Right ventricle myocardium inferior (tissue), 1 donor: ENCODE results near the gene TUBB2A. TPM values are rescaled to one million over a fixed set of nuclear protein-coding genes. Genes with fewer than 3 reads are reported as not detected.
"Not testable (repeated sequence)": the region's sequence is repeated elsewhere in the genome, so short reads cannot be mapped to it uniquely, and the experiment has no call there.

ENCODE experiments used
- ATAC-seq: fragments of 200-7000 bp; cut with Tn5 transposase; one replicate; pipeline ENCODE4 v1.9.1; 2020; ENCODE audit warnings: mild to moderate bottlenecking, moderate library complexity
- DNase-seq: peaks from one replicate; pipeline ENCODE4 v3.0.0; 2021; ENCODE audit errors: missing footprints
- intact Hi-C: fragments of 100-400 bp; cut with DNase I; formaldehyde crosslinking; loops from one replicate; pipeline ENCODE4 v1.11.0; 2022
- total RNA-seq: library from RNA; stranded (reverse); fragmentation: NEBNext Ultra II Directional; extraction: Animal tissue kit (Norgen Biotek cat#: 25700); gene quantifications from one replicate; pipeline ENCODE4 v1.2.1, GENCODE V29; 2021
- donor health status: DM: no; HTN: yes; CAD: no; lungs with severe emphysema.

TUBB2A gene
- total RNA-seq, 1 donor from 2014 or later = 25.0 TPM

DNA sequence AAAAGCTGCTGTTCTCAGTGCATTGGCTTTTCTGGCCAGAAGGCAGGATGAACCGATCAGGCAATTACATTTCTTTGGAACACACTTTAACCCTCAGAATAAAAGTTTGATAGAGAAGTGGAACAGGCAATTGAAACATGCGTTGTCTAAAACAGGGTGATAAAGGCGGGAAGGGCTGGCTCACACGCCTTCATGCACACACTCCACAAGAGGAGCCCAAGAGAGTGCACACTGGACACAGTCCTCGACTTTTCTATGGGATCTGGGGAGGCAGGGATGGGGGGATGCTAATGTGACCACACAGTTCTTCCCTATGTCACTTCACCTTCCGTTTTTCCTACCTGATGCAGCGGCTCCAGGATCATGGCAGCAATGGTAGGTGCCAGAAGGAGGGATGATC lies 30.9 kb upstream of the TUBB2A start:
- ATAC-seq (no peak), DNase-seq (no peak)
- intact Hi-C loops = no loop called here

DNA sequence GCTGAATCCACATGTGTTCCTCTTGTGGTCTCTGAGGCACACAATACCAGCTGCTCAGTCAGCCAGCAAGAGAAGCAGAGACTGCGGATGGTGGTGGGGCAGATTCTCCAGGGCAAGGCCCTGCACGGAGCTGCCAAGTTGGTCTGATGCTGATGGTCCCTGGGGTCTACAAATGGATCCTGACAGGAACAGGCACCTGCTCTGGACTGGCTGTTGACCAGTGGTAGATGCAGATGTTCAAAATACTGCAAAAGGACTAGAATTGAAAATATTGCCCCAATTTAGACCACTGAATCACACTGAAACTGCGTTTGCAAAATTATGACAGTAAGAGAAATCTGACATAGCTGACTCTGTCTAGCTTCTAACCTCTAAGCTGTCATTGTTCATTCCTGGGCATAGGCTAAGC lies 29.6 kb upstream of the TUBB2A start:
- intact Hi-C loops = no loop called here
- ATAC-seq (no peak), DNase-seq (no peak)

DNA sequence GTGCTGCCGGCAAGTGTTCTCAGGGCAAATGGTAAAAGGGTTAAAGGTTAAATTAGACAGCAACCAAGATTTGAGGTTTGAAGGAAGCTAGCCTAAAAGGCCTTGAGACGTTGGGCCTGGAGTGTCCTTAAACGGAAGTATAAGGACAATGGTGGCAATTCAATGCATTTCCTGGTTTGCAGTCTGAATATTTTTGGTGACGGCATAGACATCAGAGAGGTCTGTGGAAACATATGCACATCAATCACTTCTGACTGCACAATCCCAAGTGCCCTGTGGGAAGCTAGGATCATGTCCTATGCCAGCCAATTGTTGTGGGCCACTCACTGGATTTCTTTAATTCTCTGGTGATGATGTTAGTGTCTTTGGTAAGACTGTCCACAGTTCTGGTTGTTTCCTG lies 25.7 kb upstream of the TUBB2A start:
- ATAC-seq (no peak), DNase-seq (no peak)
- intact Hi-C loops = no loop called here

DNA sequence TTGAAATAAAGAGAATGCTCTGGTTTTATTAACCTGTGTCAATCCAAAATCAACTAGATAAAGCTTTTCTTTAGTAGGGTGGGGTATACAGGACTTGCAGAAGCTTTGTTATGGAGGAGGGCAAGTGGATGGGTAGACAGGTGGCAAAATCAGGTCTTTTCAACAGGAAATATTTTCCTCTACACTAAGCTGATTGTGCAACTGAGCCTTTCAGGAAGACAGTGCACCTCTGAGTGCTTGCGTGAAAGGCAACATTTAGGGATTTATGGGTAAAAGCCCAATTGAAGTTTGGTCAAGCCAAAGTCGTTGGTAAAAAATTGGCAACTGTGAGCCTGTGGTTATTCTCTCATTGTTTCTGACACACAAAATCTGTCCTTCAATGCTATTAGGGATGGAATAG lies 23.8 kb upstream of the TUBB2A start:
- no peak for DNase-seq
- ATAC-seq = no peak
- intact Hi-C loops = no loop called here

DNA sequence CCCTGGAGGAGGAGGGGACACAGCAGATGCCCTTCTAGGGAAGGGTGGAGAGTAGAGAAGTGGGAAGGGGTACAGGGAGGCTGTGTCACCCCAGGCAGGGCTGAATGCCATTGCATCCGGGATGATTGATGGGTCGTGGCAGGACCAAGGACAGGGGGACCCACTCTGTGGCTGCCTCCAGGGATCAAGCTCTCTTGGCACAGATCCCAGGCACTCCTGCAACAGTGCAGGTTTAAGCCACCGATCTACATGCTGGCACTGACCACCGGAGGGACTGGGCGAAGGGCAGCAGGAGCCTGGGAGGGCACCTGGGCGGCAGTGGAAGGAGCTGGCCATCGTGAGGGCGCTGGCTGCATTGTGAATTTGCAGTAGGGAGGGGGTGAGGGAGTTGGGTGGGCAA lies 22.6 kb upstream of the TUBB2A start:
- not testable (repeated sequence) for DNase-seq, ATAC-seq
- intact Hi-C loops = loop anchor here (1.0 kb wide), 1 partner anchor 24 kb away; no protein-coding TSS in a partner anchor

DNA sequence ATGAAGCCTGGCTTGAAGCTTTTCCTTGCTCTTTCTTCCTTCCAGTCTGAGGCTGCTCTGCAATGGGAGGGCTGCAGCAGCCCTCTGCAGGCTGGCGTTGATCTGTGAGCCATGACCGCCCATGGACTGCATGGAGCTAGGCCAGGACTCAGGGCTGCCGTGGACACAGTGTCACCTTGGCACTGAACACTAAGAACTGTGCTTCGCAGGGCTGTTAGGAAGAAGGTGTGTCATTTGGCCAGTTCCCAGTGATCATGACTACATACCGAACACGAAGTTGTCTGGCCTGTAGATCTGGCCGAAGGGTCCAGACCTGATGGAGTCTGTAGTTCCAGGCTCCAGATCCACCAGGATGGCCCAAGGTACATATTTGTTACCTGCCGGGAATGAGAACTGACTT lies 21.3 kb upstream of the TUBB2A start:
- ATAC-seq = peak; percentile 72
- DNase-seq, intact Hi-C loops: not testable (repeated sequence)

DNA sequence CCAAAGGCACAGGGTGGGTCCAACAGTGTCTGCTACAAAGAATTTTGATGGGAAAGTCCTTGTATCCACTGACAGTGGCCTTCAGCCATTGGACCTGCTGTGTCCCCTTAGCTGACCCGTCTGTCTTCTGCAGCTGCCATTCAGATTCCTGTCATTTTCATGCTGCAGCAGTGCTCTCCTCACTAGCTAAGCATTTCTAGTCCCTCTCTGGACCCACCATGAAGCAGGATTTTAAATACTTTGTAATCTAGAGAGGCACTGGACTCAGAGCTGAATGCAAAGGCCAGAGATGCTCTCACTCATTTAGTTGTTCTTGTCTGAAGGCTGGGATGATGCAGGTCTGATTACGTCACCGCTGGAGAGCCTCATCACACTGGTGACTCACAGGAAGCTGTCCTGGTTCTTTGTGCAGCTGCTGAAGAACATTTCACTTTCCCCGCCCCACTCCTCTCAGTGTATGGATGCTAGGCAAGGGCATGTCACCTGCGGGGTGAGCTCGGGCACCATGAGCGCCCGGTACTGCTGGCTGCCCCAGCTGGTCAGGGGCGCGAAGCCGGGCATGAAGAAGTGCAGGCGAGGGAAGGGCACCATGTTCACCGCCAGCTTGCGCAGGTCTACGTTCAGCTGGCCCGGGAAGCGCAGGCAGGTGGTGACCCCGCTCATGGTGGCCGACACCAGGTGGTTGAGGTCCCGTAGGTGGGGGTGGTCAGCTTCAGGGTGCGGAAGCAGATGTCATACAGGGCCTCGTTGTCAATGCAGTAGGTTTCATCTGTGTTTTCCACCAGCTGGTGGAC lies 19.4 kb upstream of the TUBB2A start:
- intact Hi-C loops = no loop called here
- DNase-seq (no peak), ATAC-seq (peak; percentile 34)

DNA sequence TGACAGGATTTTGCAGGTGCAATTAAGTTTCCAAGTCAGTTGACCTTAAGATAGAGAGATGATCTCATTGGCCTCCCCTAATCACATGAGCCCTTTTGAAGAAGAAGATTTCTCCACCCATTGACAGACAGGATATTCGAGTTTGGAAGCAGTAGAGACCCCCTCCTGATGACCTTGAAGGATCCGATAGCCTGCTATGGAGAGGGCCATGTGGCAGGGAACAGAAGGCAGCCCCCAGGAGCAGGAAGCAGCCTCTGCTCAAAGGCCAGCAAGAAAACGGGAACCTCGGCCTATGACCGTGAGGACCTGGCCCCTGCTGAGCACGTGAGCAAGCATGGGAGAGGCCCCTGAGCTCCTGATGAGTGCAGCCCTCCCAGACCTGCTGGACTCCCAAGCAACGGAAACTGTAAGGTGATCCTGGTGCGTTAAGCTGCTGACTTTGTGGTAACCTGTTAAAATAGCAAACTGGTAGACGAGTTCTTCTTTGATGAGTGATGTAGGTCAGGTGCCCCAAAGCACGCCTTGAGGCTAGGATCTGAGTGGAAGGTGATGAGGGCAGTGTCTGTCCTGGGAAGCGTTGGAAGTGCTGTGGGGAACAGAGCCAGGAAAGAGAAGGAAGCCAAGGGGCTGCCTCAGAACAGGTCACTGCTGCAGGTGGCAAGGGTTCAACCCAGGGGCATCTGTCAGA lies 18.5 kb upstream of the TUBB2A start:
- no peak for DNase-seq
- no peak for ATAC-seq
- intact Hi-C loops = no loop called here

DNA sequence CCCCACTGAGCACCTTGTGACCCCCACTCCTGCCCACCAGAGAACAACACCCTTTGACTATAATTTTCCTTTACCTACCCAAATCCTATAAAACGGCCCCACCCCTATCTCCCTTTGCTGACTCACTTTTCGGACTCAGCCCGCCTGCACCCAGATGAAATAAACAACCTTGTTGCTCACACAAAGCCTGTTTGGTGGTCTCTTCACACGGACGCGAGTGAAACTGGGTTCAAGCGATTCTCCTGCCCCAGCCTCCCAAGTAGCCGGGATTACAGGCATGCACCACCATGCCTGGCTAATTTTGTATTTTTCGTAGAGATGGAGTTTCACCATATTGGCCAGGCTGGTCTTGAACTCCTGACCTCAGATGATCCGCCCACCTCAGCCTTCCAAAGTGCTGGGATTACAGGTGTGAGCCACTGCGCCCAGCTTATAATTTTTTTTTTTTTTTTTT lies 16.3 kb upstream of the TUBB2A start:
- ATAC-seq, intact Hi-C loops, DNase-seq: not testable (repeated sequence)

DNA sequence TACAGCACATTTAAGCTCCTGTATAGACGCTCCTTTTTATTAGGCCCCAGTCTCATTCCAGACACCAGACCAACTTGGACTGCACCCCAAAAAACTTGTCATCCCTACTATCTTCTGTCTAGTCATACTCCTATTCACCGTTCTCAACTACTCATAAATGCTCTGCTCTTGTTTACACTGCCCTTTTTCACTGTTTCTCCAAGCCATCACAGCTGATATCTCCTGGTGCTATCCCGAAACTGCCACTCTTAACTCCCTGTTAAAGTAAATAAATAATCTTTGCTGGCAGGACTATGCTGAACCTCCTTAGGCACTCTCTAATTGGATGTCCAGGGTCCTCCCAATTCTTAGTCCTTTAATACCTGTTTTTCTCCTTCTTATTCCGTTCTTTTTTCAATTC lies 15.4 kb upstream of the TUBB2A start:
- intact Hi-C loops, ATAC-seq, DNase-seq: not testable (repeated sequence)

DNA sequence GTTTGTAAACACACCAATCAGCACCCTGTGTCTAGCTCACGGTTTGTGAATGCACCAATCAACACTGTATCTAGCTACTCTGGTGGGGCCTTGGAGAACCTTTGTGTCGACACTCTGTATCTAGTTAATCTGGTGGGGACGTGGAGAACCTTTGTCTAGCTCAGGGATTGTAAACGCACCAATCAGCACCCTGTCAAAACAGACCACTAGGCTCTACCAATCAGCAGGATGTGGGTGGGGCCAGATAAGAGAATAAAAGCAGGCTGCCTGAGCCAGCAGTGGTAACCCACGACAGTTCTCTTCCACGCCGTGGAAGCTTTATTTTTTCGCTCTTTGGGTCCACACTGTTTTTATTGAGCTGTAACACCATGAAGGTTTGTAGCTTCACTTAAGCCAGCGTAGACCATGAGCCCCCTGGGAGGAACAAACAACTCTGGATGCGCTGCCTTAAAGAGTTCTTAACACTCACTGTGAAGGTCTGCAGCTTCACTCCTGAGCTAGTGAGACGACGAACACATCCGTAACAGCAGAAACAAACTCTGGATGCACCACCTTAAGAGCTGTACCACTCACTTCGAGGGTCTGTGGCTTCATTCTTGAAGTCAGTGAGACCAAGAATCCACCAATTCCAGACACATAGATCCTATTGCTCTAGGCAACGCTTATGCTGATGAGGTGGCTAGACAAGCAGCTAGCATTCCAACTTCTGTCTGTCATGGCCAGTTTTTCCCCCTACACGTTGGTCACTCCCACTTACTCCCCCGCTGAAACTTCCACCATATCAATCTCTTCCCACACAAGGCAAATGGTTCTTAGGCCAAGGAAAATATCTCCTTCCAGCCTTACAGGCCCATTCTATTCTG lies 14.2 kb upstream of the TUBB2A start:
- ATAC-seq, intact Hi-C loops, DNase-seq: not testable (repeated sequence)

DNA sequence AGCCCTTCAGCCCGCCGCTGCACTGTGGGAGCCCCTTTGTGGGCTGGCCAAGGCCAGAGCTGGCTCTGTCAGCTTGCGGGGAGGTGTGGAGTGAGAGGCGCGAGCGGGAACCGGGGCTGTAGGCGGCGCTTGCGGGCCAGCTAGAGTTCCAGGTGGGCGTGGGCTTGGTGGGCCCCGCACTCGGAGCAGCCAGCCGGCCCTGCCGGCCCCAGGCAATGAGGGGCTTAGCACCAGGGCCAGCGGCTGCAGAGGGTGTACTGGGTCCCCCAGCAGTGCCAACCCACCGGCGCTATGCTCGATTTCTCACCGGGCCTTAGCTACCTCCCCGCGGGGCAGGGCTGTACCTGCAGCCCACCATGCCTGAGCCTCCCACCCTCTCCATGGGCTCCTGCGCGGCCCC lies 13.3 kb upstream of the TUBB2A start:
- intact Hi-C loops, DNase-seq, ATAC-seq: not testable (repeated sequence)

DNA sequence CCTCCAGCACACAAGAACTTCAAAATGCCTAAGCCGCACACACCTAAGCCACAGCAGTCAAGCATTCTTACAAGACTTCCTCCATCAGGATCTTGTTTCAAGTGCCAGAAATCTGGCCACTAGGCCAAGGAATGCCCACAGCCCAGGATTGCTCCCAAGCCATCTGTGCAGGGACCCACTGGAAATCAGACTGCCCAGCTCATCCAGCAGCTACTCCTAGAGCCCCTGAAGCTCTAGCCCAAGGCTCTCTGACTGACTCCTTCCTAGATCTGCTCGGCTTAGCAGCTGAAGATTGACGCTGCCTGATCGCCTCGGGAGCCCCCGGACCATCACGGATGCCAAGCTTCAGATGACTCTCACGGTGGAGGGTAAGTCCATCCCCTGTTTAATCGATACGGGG lies 10.7 kb upstream of the TUBB2A start:
- ATAC-seq, intact Hi-C loops, DNase-seq: not testable (repeated sequence)

DNA sequence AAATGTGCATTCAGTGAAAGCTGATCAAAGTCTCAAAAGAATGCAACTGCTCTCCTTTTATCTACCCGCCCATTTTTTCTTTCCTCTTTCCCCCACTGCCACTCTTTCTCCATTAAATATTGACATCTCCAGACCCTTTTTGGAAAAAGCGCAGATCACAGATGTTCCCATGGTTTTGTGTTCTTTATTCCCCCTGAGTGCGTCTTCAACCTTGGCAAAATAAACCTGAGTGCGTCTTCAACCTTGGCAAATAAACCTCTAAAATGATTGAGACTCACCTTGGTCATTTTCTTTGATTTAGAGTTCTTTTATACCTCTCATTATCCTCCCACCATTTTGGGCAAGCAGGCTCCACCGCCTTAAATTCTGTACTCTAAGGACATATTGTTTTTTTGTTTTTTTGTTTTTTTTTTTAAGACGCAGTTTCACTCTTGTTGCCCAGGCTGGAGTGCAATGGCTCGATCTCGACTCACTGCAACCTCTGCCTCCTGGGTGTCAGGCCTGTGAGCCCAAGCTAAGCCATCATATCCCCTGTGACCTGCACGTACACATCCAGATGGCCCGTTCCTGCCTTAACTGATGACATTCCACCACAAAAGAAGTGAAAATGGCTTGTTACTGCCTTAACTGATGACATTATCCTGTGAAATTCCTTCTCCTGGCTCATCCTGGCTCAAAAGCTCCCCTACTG lies 9.3 kb upstream of the TUBB2A start:
- DNase-seq, ATAC-seq, intact Hi-C loops: not testable (repeated sequence)

DNA sequence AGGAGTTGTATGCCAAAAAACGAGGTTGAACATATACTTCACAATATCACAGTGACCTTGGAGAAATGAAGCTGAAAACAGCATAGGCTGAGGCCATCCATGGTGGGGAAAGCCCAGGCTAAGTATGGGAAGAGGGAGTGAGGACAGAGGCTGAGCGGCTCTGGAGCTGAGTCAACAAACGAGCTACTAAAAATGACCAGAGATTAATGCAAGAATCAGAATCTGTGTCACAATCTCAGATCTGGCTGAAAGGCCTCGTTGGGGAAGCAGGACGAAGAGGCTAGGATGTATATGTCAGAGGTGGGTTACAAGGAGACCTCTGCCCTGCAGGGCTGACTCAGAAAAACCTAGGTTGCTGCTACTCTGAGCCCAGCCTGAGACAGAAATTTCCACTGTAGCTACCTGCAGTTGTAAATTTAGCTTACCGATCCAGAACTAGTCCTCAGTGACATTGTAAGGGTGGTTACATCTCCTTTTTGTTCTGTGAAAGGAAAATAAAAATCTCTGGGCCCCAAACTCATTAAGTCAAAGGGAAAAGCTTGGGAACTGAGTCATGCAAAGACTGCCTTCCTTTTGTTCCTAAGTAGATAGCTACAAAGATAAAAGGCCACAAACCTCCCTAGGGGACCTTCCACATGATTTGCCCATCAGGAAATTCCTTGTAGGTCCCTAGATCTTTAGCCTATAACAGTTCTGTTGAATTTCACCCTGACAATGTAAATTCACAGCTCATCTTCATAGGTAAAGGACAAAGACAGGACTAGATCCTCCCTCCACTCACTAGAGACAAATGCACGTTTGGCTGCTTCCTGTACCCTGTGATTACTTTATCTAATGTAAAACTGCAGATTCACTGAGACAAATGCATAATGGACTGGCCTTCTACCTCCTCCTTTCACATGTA lies 8.5 kb upstream of the TUBB2A start:
- ATAC-seq (no peak), DNase-seq (no peak)
- intact Hi-C loops = no loop called here

DNA sequence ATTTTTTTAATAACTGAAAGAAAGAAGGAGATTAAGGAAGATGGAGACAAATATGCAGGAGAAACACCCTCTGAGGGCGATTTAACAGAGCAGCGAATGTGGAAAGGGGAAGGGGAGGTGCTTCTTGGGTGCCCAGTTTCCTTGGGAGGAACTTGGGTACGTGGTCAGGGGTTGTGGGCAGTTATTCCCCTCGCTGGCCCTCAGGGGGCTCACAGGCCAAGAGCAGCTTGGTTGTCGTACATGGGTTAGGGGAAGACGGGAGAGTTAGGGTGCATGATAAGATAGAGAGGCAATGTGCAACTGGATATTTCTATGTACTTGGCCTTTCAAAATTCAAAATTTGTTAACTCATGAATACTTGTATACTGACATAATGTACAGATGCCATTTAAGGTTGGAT lies 7.0 kb upstream of the TUBB2A start:
- intact Hi-C loops = loop anchor here (5.0 kb wide), 2 partner anchors 68 to 93 kb away; partner anchors contain the start of gene PSMG4
- ATAC-seq = no peak

DNA sequence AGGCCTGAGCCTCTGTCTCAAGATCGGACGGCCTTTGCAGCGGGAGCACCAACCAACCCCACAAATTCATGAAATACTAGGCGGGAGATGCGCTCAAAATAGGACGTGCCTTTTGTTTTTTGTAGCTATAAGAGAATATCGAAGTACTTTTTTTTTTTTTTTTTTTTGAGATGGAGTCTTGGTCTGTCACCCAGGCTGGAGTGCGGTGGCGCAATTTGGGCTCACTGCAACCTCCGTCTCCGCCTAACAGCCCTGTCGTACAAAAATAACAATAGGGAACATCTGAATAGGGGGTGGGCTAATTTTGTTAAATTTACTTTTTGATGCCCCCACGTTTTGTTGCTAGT lies 5.9 kb upstream of the TUBB2A start:
- DNase-seq (no peak), ATAC-seq (no peak)
- intact Hi-C loops = loop anchor here (5.0 kb wide), 2 partner anchors 69 to 94 kb away; partner anchors contain the start of gene PSMG4

More for the DNA sequence above, 7.0 kb upstream of the TUBB2A start:
- DNase-seq = no peak
